ENCODE data around the gene SMIM32.

Gene SMIM32

GRCh38 chr5:136232316-136232715, 39.4 kb upstream of the SMIM32 start:
- no peak for DNase-seq (ENCODE audit: low spot score)
- CTCF ChIA-PET, result interaction anchor here (0.9 to 1.0 kb wide), 2 partner anchors 14 to 17 kb away, joined by 3 to 4 read pairs; no protein-coding TSS in a partner anchor
- POLR2A ChIA-PET (ENCODE audit: low non-redundant PET), result no interaction called here
- H3K27ac ChIP-seq, result no peak overlapping the region
- TF ChIP-seq CTCF (conservative IDR thresholded peaks at IDR 0.05; ENCODE audit: low read depth), result no peak

DNA sequence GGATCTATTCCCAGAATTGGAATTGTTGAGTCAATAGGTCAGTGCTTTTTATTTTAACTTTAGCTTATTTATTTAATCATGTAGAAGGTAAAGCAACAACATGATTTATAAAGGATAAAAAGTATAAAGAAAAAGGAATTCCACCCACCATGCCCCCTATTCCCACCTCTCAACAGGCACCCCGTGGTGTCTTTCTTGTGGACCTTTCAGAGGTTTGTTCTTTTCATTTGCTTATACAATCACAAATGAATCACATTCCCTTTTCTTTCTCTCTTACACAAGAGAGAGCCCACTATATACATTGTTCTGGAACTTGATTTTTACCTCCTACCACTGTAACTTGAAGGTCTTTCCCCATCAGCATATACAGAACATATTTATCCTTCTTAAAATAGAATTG, 37.2 kb upstream of the SMIM32 start:
- no peak for DNase-seq (ENCODE audit: low spot score)
- TF ChIP-seq CTCF (conservative IDR thresholded peaks at IDR 0.05; ENCODE audit: low read depth), result no peak
- ChIA-PET CTCF (interaction anchor here (0.7 kb wide), 1 partner anchor 772 kb away, joined by 3 read pairs; no protein-coding TSS in a partner anchor), POLR2A (ENCODE audit: low non-redundant PET) (no interaction called here)
- H3K27ac ChIP-seq, result no peak overlapping the region

GRCh38 chr5:136228136-136228757, 35.3 kb upstream of the SMIM32 start:
- ChIA-PET CTCF (interaction anchor here (0.6 to 1.9 kb wide), 3 partner anchors 16 to 542 kb away, joined by 3 to 6 read pairs (median 6); no protein-coding TSS in a partner anchor), POLR2A (ENCODE audit: low non-redundant PET) (no interaction called here)
- no peak for TF ChIP-seq CTCF (conservative IDR thresholded peaks at IDR 0.05; ENCODE audit: low read depth)
- DNase-seq (ENCODE audit: low spot score), result no peak
- no peak overlapping the region for H3K27ac ChIP-seq

GRCh38 chr5:136226401-136226800, 33.4 kb upstream of the SMIM32 start:
- H3K27ac ChIP-seq, result no peak overlapping the region
- POLR2A ChIA-PET (ENCODE audit: low non-redundant PET), result no interaction called here
- CTCF ChIA-PET, result interaction anchor here (1.9 kb wide), 1 partner anchor 15 kb away, joined by 6 read pairs; no protein-coding TSS in a partner anchor
- no peak for TF ChIP-seq CTCF (conservative IDR thresholded peaks at IDR 0.05; ENCODE audit: low read depth)
- no peak for DNase-seq (ENCODE audit: low spot score)

GRCh38 chr5:136225796-136226195, 32.8 kb upstream of the SMIM32 start:
- CTCF ChIA-PET, result no interaction called here
- POLR2A ChIA-PET (ENCODE audit: low non-redundant PET), result no interaction called here
- no peak overlapping the region for H3K27ac ChIP-seq

DNA sequence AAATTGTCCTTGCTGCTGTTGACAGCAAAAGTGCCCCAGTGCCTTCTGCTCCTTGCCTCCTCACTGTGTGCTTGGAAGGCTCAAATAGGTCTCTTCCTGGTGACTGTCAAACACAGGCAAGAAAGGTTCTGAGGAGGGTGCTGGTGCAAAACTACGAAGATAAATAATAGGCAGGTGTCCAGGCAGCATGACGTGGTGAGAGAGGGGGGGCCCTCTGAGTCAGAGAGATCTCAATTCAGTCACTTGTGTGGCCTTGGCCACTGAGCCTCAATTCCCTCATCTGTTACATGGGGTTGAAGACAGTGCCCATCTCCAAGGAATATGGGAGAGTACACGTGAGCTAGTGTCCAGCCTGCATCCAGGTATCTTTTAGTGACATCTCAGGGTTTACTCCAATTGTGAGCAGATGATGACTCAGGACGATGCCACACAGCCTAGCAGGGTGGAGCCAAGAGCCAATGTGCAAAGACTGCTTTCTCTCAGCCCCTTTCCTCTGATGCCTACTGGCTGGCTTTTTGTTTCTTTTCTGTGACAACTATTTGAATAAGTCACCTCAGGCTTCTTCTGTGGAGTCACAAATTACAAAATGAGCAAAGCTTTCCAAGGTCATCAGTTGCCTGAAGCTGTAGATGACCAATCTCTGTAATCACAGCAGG, 29.7 kb upstream of the SMIM32 start:
- ChIA-PET CTCF (interaction anchor here (0.7 kb wide), 2 partner anchors 26 to 30 kb away, joined by 3 read pairs; partner anchors contain the start of gene SMIM32), POLR2A (ENCODE audit: low non-redundant PET) (no interaction called here)
- DNase-seq (ENCODE audit: low spot score), result no peak
- H3K27ac ChIP-seq, result no peak overlapping the region
- no peak for TF ChIP-seq CTCF (conservative IDR thresholded peaks at IDR 0.05; ENCODE audit: low read depth)

More at GRCh38 chr5:136225796-136226195, 32.8 kb upstream of the SMIM32 start:
- no peak for TF ChIP-seq CTCF (conservative IDR thresholded peaks at IDR 0.05; ENCODE audit: low read depth)
- no peak for DNase-seq (ENCODE audit: low spot score)
